K562 (cell line): ENCODE results near the gene ANAPC13. TPM values are rescaled to one million over a fixed set of nuclear protein-coding genes. Genes with fewer than 3 reads are reported as not detected.

Experiments
- ARID3B ChIP-seq: fragments of 250-450 bp; sonication (Bioruptor Pico); IDR thresholded peaks from 2 replicates; pipeline ENCODE4 v1.4.0; 2020; ENCODE audit warnings: borderline replicate concordance
- BHLHE40 ChIP-seq: IDR thresholded peaks from 2 replicates; pipeline ENCODE4 v1.6.1; 2011; ENCODE audit warnings: low read length, improper control_type of control experiment
- CBX3 ChIP-seq, 2 experiments: IDR thresholded peaks; 1 replicate in 1 of 2; 2 replicates in 1 of 2; pipeline ENCODE4 v1.6.1; 2012; ENCODE audit warnings: inconsistent platforms in 2 of 2, low read length in 2 of 2, borderline replicate concordance in 1 of 2, control low read depth in 1 of 2
- CREBBP ChIP-seq: IDR thresholded peaks from one replicate; pipeline ENCODE4 v1.6.1; 2012; ENCODE audit warnings: low read depth, mild to moderate bottlenecking, control low read depth, inconsistent platforms, low read length
- ELF4 ChIP-seq: fragments of 450-650 bp; formaldehyde crosslinking; IDR thresholded peaks from 2 replicates; pipeline ENCODE4 v1.4.0; 2022; ENCODE audit warnings: missing genetic modification characterization
- EP400 ChIP-seq: fragments of 450-650 bp; IDR thresholded peaks from 2 replicates; pipeline ENCODE4 v1.6.1; 2017; ENCODE audit warnings: antibody characterized with exemption, mild to moderate bottlenecking, moderate library complexity
- GABPA ChIP-seq: fragments of 200-800 bp; sonication (Bioruptor generic); conservative IDR thresholded peaks from 2 replicates; pipeline ENCODE4 v1.6.1; 2016; ENCODE audit warnings: low read depth, missing genetic modification characterization, missing compliant biosample characterization
- GATA2 ChIP-seq: sonication (generic); formaldehyde crosslinking; IDR thresholded peaks from 2 replicates; pipeline ENCODE4 v1.4.0; 2020; ENCODE audit warnings: mild to moderate bottlenecking, missing genetic modification reagents
- HBP1 ChIP-seq: fragments of 450-650 bp; formaldehyde crosslinking; IDR thresholded peaks from 2 replicates; pipeline ENCODE4 v1.4.0; 2022; ENCODE audit warnings: missing genetic modification characterization
- MCM2 ChIP-seq: fragments of 450-650 bp; IDR thresholded peaks from 2 replicates; pipeline ENCODE4 v1.6.1; 2017; ENCODE audit warnings: low read depth, mild to moderate bottlenecking
- MTA2 ChIP-seq: fragments of 450-650 bp; IDR thresholded peaks from 2 replicates; pipeline ENCODE4 v1.6.1; 2016; ENCODE audit warnings: low read depth
- POLR2AphosphoS2 ChIP-seq: IDR thresholded peaks from 2 replicates; pipeline ENCODE4 v1.6.1; 2012; ENCODE audit warnings: low read length, improper control_type of control experiment
- RHOXF2B ChIP-seq: fragments of 250-450 bp; sonication (Bioruptor Pico); conservative IDR thresholded peaks from 2 replicates; pipeline ENCODE4 v1.5.1; 2021
- SAFB2 ChIP-seq: fragments of 200-400 bp; formaldehyde crosslinking; IDR thresholded peaks from 2 replicates; pipeline ENCODE4 v1.6.1; 2018; ENCODE audit warnings: borderline replicate concordance, low read length, low read depth, moderate library complexity; ENCODE audit not compliant: severe bottlenecking
- ZFP36 ChIP-seq: fragments of 150-350 bp; IDR thresholded peaks from 2 replicates; pipeline ENCODE4 v1.6.1; 2018; ENCODE audit warnings: low read length, low read depth; ENCODE audit not compliant: partially characterized antibody
- ZNF780A ChIP-seq: fragments of 250-450 bp; sonication (Bioruptor Pico); IDR thresholded peaks from 2 replicates; pipeline ENCODE4 v1.5.0; 2021; ENCODE audit warnings: mild to moderate bottlenecking
- polyA plus RNA-seq, 8 experiments: library from polyadenylated mRNA; depleted of rRNA in 4 of 8; stranded (reverse) in 5 of 8; unstranded in 3 of 8; fragments of >200 nt; fragmentation: Nextera tagmentation in 2 of 8; fragmentation: Illumina TruSeq in 1 of 8; extraction: Ambion mirVana in 2 of 8; extraction: Trizol in 1 of 8; gene quantifications; 2 replicates each; pipeline versions ENCODE4 v1.2.1 to v1.2.3, GENCODE V29; 2011 to 2014; ENCODE audit warnings: inconsistent platforms in 1 of 8, missing spikeins in 1 of 8
- total RNA-seq, 7 experiments: library from RNA; depleted of rRNA in 6 of 7; stranded (reverse); fragments of >200 nt in 6 of 7; fragmentation: Illumina TruSeq in 2 of 7; extraction: Trizol in 2 of 7; gene quantifications; 2 replicates each; pipeline versions ENCODE4 v1.2.1 to v1.2.3, GENCODE V29; 2011 to 2021; ENCODE audit warnings: low replicate concordance in 1 of 7

Gene ANAPC13
- total and polyA plus RNA-seq, 9 of the 15 experiments (the other 6 are each of a cell fraction or from before 2014, with no cell fraction given), result 48.5 to 238 (median 68.5) TPM

GRCh38 chr3:134496471-134497071 is 10.8 kb upstream of the ANAPC13 start (continued):
- TF ChIP-seq GATA2, result peak; percentile 76
- no peak for TF ChIP-seq ZFP36
- no peak for TF ChIP-seq CREBBP
- no peak for TF ChIP-seq ZNF780A
- TF ChIP-seq EP400, result no peak
- no peak for TF ChIP-seq CBX3 (IDR thresholded peaks at IDR 0.05; ENCODE audit: borderline replicate concordance in 1 of 2, low read length in 2 of 2)
- 0 out of 2 replicates have a peak, but pooled peaks have one; percentile 19 for TF ChIP-seq GABPA (tag)
- TF ChIP-seq SAFB2, result no peak
- TF ChIP-seq ARID3B (CRISPR knock-in tag), result no peak
- no peak for TF ChIP-seq POLR2AphosphoS2
- peak; percentile 68; the same call in 1 of the 2 replicates for TF ChIP-seq ELF4
- peak; percentile 87 for TF ChIP-seq MTA2
- no peak for TF ChIP-seq HBP1
- no peak for TF ChIP-seq MCM2
- no peak for TF ChIP-seq RHOXF2B
- TF ChIP-seq BHLHE40, result peak; percentile 44; the same call in 1 of the 2 replicates
- TF ChIP-seq, all 486 proteins: peak for 164
